DMS 273 (cell line): ENCODE results near the gene ACER3.
"Not testable (repeated sequence)": the region's sequence is repeated elsewhere in the genome, so short reads cannot be mapped to it uniquely, and the experiment has no call there.

Experiments used
- DNase-seq: peaks from one replicate; lab custom pipeline; 2025; ENCODE audit not compliant: unreplicated experiment; lab: John Stamatoyannopoulos, UW

ACER3 gene

DNA sequence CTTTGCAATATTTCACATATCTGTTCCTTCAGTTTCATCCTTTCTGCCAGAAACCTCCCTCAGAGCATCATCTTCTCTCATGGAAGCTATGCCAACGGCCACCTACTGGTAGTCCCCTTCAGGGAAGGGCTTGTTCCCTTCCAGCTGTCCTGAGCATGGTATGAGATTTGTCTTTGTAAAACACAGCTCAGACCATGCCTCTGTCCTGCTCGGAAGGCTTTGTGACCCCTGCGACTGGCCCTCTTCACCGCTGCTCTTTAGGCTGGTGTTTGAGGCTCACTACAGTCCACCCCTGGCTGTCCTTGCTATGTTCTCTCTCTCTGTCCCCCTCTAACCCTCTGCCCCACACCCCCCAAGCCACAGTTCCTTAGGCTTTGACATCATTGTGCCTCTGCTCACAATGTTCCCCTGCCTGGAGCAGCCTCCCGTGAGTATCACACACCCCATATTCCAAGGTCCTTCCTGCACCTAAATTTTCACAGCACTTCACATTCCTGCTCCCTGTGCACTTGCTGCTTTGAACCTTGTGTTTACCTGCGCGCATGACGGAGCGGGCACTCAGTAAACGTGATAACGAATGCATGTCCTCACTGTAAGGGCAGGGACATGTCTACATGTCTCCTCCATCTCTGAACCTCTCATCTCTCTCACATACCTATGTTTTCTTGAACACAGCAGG is 24.0 kb upstream of the ACER3 start:
- DNase-seq = no peak

DNA sequence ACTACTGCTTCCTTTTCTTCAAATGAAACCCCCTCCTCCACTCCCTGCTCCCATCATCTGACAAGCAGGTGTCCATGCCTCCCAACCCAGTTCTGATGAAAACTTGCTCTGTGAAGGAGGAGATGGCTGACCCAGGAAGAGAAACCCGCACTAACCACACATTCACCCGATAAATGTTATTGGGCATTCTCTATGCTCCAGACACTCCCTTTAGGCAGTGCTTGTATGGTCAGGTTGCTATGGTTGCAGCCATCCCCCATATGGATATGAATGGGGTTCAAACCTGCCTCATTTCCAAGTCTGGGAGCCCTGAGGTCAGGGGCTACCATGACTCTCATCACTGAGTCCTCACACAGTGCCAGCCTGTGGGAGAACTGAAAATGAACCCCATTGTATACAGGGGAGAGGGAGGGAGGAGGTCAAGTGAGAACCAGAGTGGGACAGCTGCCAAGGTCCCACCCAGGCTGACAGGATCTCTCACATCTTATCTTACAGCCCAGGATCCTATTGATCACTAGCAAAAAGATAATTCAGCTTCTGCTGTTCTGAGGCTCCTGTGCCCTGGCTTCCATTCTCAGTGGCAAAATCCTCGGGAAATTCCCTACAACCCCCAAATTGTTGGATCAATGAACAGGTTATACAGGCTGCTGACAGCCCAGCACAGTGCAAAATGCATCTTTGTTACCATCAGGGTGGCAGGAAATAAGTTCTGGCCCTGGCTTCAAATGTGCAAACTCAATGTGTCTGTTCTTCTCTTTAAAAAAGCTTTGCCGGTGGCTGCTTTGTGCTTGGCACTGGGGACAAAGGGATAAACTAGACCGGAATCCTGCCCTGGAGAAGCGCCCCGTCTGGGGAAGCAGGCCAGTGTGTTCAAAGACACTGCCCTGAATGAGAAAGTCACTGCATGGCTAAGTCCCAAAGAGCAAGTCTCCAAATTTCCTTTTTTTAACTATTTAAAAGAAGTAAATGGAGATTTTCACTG is 22.7 kb upstream of the ACER3 start:
- DNase-seq = no peak

DNA sequence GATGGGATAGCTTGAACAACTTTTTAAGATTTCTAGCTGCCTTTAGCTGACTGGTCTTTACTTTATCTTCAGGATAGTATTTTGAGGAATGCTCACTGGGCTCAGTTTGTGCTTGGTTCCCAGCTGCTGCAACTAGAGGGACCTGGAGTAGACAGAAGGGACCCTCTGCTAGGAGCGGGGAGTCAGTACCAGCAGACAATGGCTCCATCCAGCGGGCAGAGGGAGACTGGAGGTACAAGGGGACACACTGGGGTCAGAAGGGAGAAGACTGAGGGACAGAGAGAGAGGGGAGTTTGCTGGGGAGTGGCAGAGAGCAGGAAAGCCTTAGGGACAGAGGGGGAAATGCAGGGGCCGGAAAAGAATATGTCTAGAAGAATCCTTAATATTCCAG is 22.0 kb upstream of the ACER3 start:
- DNase-seq = peak; percentile 31

DNA sequence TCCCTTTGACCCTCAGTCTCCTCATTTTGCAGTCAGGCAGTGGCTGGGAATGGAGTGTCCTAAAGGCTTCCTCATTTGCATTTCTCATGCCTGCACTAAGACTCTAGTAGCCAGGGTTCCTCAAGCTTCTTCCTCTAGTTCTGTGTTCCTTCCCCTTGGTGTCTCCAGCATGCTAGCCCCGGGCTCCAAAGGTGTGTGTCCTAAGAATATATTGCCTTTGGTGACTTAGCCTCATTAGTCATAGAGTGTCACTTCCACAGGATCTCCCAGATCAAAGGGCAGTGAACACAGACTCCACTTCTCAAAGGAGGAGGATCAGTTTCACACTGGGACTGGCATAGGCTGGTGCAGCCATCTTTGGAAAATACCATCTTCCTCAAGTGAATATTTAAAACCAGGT is 21.4 kb upstream of the ACER3 start:
- no peak for DNase-seq

DNA sequence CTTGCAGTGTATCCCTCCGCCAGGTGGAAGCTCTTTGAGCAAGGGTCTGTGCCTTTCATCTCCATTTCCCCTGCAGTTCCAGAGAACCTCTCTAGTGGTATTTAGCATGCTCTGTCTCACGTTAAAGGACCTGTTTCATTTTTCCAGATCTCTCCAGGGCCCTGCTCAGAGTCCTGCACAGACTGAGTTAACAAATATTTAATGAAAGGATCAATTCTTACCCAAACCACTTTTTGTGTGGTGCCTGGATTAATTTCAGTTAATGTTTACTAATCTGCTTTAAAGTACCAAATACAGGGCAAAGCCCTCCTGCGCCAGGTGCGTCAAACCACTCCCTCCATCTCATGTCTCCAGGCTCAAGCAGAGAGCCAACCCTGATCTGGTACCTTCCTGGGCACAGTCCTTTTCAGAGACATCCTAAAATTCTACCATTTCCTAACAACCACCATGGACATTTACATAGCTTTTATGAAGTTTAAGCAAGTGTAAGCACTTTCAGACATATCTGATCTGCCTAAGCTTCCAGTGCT is 18.7 kb upstream of the ACER3 start:
- no peak for DNase-seq

DNA sequence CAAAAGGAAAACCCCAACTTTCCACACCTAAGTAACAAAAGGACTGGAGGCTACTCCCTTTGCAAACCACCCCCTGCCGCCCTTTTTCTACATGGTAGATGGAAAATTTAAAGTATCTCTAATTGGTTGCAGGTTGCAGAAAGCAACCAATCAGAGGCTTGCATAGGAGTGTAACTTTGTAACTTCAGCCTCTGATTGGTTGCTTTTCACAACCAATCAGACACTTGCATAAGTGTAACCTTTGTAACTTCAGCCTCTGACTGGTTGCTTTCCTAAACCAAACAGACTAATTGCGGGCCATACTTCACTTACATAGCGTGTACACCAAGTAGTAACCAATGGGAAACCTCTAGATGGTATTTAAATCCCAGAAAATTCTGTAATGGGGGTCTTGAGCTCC is 16.8 kb upstream of the ACER3 start:
- DNase-seq = no peak

DNA sequence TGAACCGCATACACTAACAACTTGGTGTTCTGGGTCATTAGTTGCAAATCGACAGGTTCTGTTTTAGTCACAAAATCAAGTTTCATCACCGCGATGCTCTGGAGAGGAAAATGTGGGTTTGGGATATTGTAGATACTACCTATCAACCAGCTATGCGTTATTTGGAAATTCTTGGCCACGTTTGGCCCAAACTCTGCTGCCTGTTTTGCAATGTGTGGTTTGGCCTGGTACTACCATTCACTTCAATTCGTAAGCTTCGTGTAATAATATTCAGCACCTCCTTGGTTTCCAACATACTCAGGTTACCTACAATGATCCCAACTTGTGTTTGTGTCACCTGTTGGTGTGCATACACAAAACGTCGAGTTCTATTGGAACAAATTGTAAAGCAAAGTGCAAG is 16.2 kb upstream of the ACER3 start:
- no peak for DNase-seq

DNA sequence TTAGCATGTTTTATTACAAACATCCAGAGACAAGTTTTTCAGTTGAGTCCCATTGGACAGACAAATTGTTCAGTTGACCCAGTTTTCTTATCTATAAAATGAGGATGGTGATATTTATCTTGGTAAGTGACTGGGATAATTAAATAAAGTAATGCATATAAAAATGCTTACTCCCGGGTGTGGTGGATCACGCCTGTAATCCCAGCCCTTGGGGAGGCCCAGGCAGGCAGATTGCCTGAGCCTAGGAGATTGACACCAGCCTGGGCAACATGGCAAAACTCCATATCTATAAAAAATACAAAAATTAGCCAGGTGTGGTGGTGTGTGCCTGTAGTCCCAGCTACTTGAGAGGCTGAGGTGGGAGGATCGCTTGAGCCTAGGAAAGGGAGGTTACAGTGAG is 15.6 kb upstream of the ACER3 start:
- no peak for DNase-seq

DNA sequence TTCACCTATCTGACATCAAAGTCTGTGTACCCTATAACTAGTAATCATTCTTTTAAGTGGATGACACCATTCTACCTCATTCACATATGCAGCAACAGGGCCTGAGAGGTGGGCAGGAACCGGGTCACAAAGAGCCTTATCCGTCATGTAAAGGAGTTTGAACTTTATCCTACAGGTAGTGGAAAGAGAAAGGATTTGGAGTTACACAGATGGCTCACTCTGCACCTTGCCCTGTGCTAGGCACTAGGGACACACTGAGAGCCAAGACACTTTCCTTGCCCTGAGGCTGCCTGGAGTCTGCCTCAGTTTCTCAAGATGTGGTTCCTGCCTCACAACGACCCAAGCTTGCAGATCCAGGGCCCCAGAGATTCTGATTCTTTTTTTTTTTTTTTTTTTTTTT is 14.3 kb upstream of the ACER3 start:
- no peak for DNase-seq

DNA sequence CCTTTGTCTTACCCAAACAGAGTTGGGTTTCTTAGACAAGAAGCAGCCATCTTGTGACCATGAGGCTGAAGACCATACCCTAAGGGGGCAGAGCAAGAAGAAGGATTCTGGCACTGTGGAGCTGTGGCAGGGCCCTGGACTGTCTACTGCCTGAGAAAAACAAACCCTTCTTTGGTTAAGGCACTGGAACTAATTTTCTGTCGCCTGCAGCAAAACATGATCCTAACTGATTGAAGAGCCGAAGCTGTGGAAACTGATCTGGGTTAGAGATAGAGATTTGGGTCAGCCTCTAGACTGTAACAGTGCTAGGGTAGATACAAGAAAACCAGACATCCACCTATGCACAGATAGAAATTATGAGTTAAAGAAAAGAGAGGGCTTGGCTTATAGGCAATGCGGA is 11.3 kb upstream of the ACER3 start:
- DNase-seq = no peak

DNA sequence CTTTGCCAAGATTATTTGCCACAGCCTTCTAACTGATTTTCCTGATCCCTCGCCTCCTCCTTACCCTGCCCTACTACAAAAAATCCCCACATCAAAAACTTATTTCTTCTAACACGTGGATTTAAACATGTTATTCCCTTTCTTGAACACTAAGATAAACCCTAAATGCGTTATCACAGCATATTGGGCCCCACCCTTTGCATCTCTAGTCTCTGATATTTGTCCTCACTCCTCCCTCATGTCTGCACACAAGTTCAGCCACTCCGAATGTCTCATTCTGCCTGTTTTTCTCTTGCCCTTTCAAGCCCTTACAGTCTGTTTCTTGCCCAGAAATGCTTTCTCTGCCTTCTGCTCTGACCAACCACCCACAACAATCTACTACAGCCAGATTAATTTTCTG is 10.6 kb upstream of the ACER3 start:
- DNase-seq = no peak

DNA sequence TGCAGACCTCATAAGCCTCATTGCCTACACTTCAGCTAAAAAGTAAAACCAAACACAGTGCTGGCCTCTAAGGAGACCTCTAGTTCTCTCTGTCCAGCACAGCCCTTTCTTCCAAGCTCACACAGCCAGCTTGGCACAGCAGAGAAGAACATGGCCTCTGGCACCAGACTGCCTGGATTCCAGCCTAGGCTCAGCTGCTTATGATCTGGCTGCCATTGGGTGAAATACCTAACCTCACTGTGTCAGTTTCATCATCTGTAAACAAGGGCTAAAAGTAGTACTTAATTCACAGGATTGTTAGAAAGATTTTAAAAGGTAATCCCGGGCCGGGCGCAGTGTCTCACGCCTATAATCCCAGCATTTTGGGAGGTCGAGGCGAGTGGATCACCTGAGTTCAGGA is 9.9 kb upstream of the ACER3 start:
- no peak for DNase-seq

DNA sequence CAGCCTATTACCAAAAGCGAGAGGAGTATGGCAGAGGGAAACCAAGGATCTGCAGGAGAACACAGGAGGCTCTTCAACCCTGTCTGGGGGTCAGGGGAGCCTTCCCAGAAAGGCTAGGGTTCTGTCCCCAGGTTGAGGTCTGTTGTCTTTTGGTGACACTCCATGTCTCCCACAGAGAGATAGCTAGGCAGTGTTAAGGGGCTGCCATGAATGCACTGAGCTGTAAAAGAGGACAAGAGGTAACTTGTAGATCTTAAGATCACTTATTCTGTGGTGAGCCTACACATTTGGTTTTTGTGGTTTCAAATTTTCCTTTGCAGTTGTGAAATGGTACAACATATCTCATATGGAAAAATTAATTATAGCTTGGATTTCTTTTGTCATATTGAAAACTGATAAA is 6.0 kb upstream of the ACER3 start:
- DNase-seq = no peak

DNA sequence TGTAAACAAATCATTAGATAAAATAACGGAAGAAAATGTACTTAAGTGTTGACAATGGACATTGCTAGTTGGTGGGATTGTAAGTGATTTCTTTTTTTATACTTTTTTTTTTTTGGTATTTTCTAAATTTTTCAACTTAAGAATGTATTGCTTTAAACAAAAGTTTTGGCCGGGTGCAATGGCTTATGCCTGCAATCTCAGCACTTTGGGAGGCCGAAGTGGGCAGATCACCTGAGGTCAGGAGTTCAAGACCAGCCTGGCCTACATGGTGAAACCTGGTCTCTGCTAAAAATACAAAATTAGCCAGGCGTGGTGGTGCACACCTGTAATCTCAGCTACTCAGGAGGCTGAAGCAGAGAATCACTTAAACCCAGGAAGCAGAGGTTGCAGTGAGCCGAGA is 5.0 kb upstream of the ACER3 start:
- not testable (repeated sequence) for DNase-seq

DNA sequence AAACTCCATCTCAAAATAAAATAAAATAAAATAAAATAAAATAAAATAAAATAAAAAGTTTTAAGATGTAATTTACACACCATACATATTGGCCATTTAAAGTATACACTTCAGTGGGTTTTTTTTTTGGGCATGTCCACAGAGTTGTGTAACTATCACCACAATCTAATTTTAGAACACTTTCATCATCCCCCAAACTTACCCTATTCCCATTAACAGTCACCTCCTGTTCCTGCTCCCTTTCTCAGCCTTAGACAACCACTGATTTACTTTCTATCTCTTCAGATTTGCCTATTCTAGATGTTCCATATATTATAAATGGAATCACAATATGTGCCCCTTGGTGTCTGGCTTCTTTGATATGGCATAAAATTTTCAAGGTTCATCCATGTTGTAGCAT is 4.6 kb upstream of the ACER3 start:
- no peak for DNase-seq

DNA sequence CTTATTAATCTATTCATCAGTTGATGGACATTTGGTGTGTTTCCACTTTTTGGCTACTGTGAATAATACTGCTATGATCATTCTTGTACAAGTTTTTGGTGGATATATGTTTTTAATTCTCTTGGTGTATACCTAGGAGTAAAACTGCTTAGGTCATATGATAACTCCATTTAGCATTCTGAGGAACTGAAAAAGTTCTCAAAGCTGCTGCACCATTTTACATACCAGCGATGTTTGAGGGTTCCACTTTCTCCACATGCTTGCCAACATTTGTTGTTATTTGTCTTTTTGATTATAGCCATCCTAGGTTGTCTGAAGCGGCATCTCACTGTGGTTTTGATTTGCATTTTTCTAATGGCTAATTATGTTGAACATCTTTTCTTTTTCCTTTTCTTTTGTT is 4.1 kb upstream of the ACER3 start:
- no peak for DNase-seq

DNA sequence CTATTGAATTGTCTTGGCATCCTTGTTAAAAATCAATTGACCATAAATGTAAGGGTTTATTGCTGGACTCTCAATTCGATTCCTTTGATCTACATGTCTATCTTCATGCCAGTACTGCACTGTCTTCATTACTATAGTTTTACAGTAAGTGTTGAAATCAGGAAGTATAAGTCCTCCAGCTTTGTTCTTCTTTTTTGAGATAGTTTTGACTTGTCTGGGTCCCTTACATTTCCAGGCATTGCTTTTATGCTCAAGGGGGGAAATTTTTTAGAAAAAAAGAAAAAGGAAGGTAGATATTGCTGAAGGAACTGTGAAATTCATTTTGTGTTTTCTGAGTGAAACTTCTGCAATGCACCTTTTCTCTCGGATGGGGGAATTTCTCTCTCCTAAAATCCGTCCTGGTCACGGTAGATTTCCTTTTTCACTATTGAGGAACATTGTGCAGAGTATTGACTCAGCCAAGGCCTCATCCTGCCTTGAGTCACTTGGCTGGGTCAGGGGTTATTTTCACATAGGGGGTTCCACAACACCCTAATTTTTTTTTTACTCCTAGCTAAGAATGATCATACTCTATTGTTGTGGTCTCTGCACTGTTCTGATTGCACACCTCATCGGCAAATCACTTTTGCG is 2.8 kb upstream of the ACER3 start:
- no peak for DNase-seq

DNA sequence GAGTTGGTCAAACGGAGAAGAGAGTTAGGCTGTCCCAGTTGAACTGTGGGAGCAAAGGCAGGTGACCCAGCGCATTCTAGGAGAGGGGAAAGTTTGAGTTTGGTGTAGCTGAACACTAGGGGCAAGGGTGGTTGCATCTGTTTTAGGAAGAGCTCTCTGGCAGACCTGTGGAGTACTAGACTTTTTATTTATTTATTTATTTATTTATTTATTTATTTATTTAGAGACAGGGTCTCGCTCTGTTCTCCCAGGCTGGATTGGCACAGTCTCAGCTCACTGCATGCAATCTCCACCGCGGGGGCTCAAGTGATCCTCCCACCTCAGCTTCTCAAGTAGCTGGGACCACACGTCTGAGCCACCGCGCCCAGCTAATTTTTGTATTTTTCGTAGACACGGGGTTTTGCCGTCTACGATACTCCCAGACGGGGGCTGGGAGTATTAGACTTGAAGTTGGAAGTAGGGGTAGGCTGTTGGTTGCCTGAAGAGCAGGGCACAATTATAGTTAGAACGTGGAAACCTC is 950 bp upstream of the ACER3 start:
- DNase-seq = no peak

DNA sequence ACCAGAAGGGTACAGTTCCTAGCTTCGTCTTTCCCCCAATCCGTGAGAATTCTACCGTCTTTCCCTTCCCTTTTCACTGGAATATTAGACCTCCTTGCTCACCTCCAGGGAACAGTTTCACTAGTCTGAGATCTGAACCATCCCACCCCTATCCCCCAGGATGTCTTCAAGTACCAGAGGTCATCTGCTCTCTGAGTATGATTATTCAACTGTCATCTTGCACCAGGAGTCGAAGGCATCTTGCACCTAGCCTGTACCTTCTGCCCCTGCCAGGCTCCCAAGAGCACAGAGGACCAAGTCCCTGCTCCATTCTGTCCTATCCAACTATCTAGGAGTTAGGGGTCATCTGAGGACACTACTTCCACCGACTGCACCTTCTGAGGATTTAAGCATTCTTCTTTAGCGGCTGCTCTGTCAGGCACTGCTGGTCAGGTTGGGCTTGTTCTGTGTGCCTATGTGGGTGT is 804 bp downstream of the ACER3 start:
- DNase-seq = peak; percentile 27

DNA sequence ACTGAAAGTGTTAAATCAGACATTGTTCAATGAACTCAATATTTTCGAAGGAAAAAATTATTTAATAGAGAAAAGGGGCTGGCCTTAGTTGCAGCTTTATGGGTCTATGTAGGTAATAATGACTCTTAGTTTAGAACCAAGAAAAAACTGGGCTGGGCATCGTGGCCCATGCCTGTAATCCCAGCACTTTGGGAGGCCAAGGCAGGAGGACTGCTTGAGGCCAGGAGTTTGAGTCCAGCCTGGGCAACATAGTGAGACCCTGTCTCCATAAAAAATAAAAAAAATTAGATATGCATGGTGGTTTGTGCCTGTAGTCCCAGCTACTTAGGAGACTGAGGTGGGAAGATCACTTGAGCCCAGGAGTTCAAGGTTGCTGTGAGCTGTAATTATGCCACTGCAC is 2.1 kb downstream of the ACER3 start:
- not testable (repeated sequence) for DNase-seq

DNA sequence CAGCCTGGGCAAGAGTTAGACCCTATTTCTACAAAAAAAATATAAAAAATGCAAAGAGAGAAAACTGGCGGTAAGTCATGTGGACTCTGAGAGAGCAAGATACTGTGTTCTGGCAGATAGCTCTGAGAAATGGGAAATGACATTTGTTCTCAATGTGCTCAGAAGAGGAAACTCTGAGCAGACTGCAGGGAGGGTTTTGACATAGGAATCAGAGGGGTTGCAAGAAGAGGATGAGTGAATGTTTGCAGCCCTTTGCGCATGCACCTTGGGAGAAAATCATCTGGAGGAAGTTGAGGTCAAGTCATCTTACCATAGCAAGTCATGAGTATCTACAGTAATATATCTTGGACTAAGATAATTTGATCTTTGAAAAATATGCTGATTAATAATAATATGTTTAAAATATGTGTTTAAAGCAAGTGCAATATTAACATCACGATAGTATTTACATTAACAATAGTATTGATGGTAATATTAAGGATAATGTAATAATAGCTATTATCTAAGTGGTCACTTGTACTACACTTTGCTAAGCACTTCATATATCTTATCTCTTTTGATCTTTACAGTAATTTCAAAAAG is 2.6 kb downstream of the ACER3 start:
- no peak for DNase-seq
